HepG2 (cell line): Measurements from ENCODE around the gene UBE2E1. TPM values are rescaled to one million over a fixed set of nuclear protein-coding genes. Genes with fewer than 3 reads are reported as not detected.

ENCODE experiments used
- AGO2 ChIP-seq: fragments of 200-400 bp; formaldehyde crosslinking; optimal IDR thresholded peaks from 2 replicates; pipeline ENCODE3; 2017; ENCODE audit warnings: mild to moderate bottlenecking, low read depth, low read length, moderate library complexity
- MTA1 ChIP-seq: sonication (generic); formaldehyde crosslinking; IDR thresholded peaks from 2 replicates; pipeline ENCODE4 v1.4.0; 2020; ENCODE audit warnings: missing genetic modification reagents, mild to moderate bottlenecking, borderline replicate concordance
- POLR2AphosphoS2 ChIP-seq: IDR thresholded peaks from 2 replicates; pipeline ENCODE4 v1.6.1; 2011; ENCODE audit warnings: low read depth, low read length, improper control_type of control experiment
- SNRNP70 ChIP-seq: fragments of 200-400 bp; formaldehyde crosslinking; IDR thresholded peaks from 2 replicates; pipeline ENCODE4 v1.6.1; 2017; ENCODE audit warnings: mild to moderate bottlenecking, low read depth, low read length, moderate library complexity
- SP1 ChIP-seq, 2 experiments: fragments of 450-650 bp in 1 of 2; sonication (generic) in 1 of 2; formaldehyde crosslinking in 1 of 2; IDR thresholded peaks; 2 replicates each; pipeline versions ENCODE4 v1.4.0 to v1.6.1; 2016 to 2020; ENCODE audit warnings: missing genetic modification reagents in 1 of 2
- TOE1 ChIP-seq: sonication (generic); formaldehyde crosslinking; IDR thresholded peaks from 2 replicates; pipeline ENCODE4 v1.4.0; 2020; ENCODE audit warnings: mild to moderate bottlenecking, missing genetic modification reagents
- ZFP36L1 ChIP-seq: sonication (generic); formaldehyde crosslinking; IDR thresholded peaks from 2 replicates; pipeline ENCODE4 v1.8.0; 2022; ENCODE audit warnings: mild to moderate bottlenecking, missing genetic modification reagents, moderate library complexity
- ZKSCAN5 ChIP-seq: sonication (generic); formaldehyde crosslinking; IDR thresholded peaks from 2 replicates; pipeline ENCODE4 v1.5.1; 2020; ENCODE audit warnings: mild to moderate bottlenecking, missing genetic modification reagents
- ZNF317 ChIP-seq: sonication (generic); formaldehyde crosslinking; IDR thresholded peaks from 2 replicates; pipeline ENCODE4 v1.5.0; 2020; ENCODE audit warnings: mild to moderate bottlenecking, missing genetic modification reagents
- ZNF607 ChIP-seq: sonication (generic); formaldehyde crosslinking; IDR thresholded peaks from 2 replicates; pipeline ENCODE4 v1.5.1; 2020; ENCODE audit warnings: missing genetic modification reagents, mild to moderate bottlenecking, borderline replicate concordance
- ZNF747 ChIP-seq: sonication (generic); formaldehyde crosslinking; IDR thresholded peaks from 2 replicates; pipeline ENCODE4 v1.8.1; 2023; ENCODE audit warnings: missing genetic modification reagents, mild to moderate bottlenecking, borderline replicate concordance
- ZNF781 ChIP-seq: sonication (generic); formaldehyde crosslinking; IDR thresholded peaks from 2 replicates; pipeline ENCODE4 v1.5.1; 2020; ENCODE audit warnings: borderline replicate concordance, mild to moderate bottlenecking, missing genetic modification reagents; ENCODE audit errors: not compliant biosample characterization
- polyA plus RNA-seq, 8 experiments: library from polyadenylated mRNA; depleted of rRNA in 3 of 8; stranded (reverse) in 7 of 8; unstranded in 1 of 8; fragments of >200 nt; fragmentation: Illumina TruSeq in 4 of 8; extraction: Trizol in 4 of 8; gene quantifications; 2 replicates each; pipeline versions ENCODE4 v1.2.1 to v1.2.3, GENCODE V29; 2011 to 2016; ENCODE audit warnings: low read depth in 4 of 8, missing spikeins in 1 of 8, mixed read lengths in 1 of 8; ENCODE audit not compliant: insufficient read depth in 1 of 8
- total RNA-seq, 5 experiments: library from RNA; depleted of rRNA; stranded (reverse); fragments of >200 nt; fragmentation: Illumina TruSeq; extraction: Trizol; gene quantifications; 2 replicates each; pipeline ENCODE4 v1.2.3, GENCODE V29; 2016; ENCODE audit warnings: low read depth in 1 of 5
- TF ChIP-seq, protein P1 (sequence below): IDR thresholded peaks from 2 replicates; pipeline ENCODE4 v1.6.1; 2016; ENCODE audit warnings: low read depth, borderline replicate concordance
- TF ChIP-seq, protein P2 (sequence below), 2 experiments: sonication (generic) in 1 of 2; formaldehyde crosslinking in 1 of 2; IDR thresholded peaks; 2 replicates each; pipeline versions ENCODE4 v1.4.0 to v1.6.1; 2018 to 2020; ENCODE audit warnings: missing genetic modification reagents in 2 of 2, borderline replicate concordance in 1 of 2, low read depth in 1 of 2, mild to moderate bottlenecking in 1 of 2, missing biosample characterization in 1 of 2
- TF ChIP-seq, protein P3 (sequence below): sonication (generic); formaldehyde crosslinking; IDR thresholded peaks from 2 replicates; pipeline ENCODE4 v1.9.0; 2021; ENCODE audit warnings: missing genetic modification reagents, borderline replicate concordance
- TF ChIP-seq, protein P4 (sequence below): sonication (generic); formaldehyde crosslinking; IDR thresholded peaks from 2 replicates; pipeline ENCODE4 v1.5.1; 2020; ENCODE audit warnings: mild to moderate bottlenecking, missing genetic modification reagents, moderate library complexity
- TF ChIP-seq, protein P5 (sequence below): IDR thresholded peaks from 2 replicates; pipeline ENCODE4 v1.6.1; 2016; ENCODE audit warnings: low read depth, missing genetic modification reagents, missing compliant biosample characterization

UBE2E1 gene
- total and polyA plus RNA-seq, 2 of the 13 experiments (the other 11 are each of a cell fraction or from before 2014, with no cell fraction given) = 55.4 to 61.8 TPM

DNA sequence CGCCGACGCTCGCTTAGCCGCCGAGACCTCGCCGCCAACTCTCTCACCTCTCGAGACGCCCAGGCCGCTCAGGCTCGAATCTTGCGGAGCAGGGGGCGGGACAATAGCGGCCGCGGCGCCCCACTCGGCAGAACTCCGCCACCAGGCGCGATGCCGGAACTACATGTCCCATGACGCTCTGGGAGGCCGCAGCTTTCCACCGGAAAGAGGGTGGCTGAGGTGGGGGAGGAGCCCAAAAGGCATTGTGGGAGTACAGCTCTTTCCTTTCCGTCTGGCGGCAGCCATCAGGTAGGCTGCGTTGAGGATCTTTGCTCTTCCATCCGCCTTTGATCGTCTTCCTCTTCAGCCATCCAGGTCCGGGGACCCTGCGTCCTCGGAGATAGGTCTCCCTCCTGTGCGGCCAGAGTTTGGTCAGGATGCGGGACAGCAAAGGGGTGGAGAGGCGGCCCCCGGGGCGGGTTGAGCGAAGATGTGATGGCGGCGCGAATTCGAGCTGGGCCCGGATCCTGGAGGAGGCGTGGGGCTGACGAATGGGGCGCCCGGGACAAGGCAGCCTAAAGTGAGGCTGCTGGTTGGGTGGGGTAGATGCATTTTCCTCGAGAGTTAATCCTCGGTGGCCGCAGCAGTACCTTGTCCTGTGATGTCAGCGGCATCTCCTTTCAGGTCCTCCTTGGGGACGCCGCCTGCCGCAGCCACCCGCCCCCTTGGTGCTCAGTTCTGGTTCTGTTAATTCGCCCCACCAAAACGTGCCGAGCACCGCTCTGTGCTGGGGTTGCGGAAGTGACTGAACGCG is 111.3 kb downstream of the UBE2E1 start, which contains the start of the genes NKIRAS1 and RPL15 (continued):
- TF ChIP-seq, protein P1, sequence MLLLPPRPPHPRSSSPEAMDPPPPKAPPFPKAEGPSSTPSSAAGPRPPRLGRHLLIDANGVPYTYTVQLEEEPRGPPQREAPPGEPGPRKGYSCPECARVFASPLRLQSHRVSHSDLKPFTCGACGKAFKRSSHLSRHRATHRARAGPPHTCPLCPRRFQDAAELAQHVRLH (CRISPR knock-in tag) = peak; percentile 64; the same call in 1 of the 2 replicates
- TF ChIP-seq, protein P2, sequence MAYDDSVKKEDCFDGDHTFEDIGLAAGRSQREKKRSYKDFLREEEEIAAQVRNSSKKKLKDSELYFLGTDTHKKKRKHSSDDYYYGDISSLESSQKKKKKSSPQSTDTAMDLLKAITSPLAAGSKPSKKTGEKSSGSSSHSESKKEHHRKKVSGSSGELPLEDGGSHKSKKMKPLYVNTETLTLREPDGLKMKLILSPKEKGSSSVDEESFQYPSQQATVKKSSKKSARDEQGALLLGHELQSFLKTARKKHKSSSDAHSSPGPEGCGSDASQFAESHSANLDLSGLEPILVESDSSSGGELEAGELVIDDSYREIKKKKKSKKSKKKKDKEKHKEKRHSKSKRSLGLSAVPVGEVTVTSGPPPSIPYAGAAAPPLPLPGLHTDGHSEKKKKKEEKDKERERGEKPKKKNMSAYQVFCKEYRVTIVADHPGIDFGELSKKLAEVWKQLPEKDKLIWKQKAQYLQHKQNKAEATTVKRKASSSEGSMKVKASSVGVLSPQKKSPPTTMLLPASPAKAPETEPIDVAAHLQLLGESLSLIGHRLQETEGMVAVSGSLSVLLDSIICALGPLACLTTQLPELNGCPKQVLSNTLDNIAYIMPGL (CRISPR knock-in tag; IDR thresholded peaks at IDR 0.05; ENCODE audit: borderline replicate concordance in 1 of 2, low read depth in 1 of 2) = peak; percentile 93 to 95
- peak; percentile 92 for TF ChIP-seq ZNF781
- peak; percentile 91 for TF ChIP-seq POLR2AphosphoS2
- no peak for TF ChIP-seq SP1 (IDR thresholded peaks at IDR 0.05)
- peak; percentile 81 for TF ChIP-seq SP1 (CRISPR knock-in tag; IDR thresholded peaks at IDR 0.05)
- TF ChIP-seq ZFP36L1 (CRISPR knock-in tag) = no peak
- no peak for TF ChIP-seq SNRNP70
- TF ChIP-seq ZNF607 (CRISPR knock-in tag) = peak; percentile 80
- TF ChIP-seq ZKSCAN5 (CRISPR knock-in tag) = 0 out of 2 replicates have a peak, but pooled peaks have one; percentile 41
- peak; percentile 74 for TF ChIP-seq TOE1
- TF ChIP-seq, protein P3, sequence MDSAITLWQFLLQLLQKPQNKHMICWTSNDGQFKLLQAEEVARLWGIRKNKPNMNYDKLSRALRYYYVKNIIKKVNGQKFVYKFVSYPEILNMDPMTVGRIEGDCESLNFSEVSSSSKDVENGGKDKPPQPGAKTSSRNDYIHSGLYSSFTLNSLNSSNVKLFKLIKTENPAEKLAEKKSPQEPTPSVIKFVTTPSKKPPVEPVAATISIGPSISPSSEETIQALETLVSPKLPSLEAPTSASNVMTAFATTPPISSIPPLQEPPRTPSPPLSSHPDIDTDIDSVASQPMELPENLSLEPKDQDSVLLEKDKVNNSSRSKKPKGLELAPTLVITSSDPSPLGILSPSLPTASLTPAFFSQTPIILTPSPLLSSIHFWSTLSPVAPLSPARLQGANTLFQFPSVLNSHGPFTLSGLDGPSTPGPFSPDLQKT (CRISPR knock-in tag) = 0 out of 2 replicates have a peak, but pooled peaks have one; percentile 34
- TF ChIP-seq AGO2 = peak; percentile 98
- no peak for TF ChIP-seq MTA1 (CRISPR knock-in tag)
- TF ChIP-seq, protein P4, sequence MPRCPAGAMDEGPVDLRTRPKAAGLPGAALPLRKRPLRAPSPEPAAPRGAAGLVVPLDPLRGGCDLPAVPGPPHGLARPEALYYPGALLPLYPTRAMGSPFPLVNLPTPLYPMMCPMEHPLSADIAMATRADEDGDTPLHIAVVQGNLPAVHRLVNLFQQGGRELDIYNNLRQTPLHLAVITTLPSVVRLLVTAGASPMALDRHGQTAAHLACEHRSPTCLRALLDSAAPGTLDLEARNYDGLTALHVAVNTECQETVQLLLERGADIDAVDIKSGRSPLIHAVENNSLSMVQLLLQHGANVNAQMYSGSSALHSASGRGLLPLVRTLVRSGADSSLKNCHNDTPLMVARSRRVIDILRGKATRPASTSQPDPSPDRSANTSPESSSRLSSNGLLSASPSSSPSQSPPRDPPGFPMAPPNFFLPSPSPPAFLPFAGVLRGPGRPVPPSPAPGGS (CRISPR knock-in tag) = no peak; the same call in 1 of the 2 replicates
- TF ChIP-seq ZNF747 (CRISPR knock-in tag) = peak; percentile 94
- TF ChIP-seq ZNF317 = peak; percentile 82
- TF ChIP-seq, protein P5, sequence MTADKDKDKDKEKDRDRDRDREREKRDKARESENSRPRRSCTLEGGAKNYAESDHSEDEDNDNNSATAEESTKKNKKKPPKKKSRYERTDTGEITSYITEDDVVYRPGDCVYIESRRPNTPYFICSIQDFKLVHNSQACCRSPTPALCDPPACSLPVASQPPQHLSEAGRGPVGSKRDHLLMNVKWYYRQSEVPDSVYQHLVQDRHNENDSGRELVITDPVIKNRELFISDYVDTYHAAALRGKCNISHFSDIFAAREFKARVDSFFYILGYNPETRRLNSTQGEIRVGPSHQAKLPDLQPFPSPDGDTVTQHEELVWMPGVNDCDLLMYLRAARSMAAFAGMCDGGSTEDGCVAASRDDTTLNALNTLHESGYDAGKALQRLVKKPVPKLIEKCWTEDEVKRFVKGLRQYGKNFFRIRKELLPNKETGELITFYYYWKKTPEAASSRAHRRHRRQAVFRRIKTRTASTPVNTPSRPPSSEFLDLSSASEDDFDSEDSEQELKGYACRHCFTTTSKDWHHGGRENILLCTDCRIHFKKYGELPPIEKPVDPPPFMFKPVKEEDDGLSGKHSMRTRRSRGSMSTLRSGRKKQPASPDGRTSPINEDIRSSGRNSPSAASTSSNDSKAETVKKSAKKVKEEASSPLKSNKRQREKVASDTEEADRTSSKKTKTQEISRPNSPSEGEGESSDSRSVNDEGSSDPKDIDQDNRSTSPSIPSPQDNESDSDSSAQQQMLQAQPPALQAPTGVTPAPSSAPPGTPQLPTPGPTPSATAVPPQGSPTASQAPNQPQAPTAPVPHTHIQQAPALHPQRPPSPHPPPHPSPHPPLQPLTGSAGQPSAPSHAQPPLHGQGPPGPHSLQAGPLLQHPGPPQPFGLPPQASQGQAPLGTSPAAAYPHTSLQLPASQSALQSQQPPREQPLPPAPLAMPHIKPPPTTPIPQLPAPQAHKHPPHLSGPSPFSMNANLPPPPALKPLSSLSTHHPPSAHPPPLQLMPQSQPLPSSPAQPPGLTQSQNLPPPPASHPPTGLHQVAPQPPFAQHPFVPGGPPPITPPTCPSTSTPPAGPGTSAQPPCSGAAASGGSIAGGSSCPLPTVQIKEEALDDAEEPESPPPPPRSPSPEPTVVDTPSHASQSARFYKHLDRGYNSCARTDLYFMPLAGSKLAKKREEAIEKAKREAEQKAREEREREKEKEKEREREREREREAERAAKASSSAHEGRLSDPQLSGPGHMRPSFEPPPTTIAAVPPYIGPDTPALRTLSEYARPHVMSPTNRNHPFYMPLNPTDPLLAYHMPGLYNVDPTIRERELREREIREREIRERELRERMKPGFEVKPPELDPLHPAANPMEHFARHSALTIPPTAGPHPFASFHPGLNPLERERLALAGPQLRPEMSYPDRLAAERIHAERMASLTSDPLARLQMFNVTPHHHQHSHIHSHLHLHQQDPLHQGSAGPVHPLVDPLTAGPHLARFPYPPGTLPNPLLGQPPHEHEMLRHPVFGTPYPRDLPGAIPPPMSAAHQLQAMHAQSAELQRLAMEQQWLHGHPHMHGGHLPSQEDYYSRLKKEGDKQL (CRISPR knock-in tag) = peak; percentile 58; the same call in 1 of the 2 replicates
